NCI-H345 treated with DMSO at 0.1 percent for 48 hours (cell line): ENCODE measurements around the gene PER2.
"Not testable (repeated sequence)": the region's sequence is repeated elsewhere in the genome, so short reads cannot be mapped to it uniquely, and the experiment has no call there.

Experiments used
- DNase-seq: peaks from one replicate; lab custom pipeline; 2025; ENCODE audit not compliant: unreplicated experiment; lab: John Stamatoyannopoulos, UW

The PER2 gene

DNA sequence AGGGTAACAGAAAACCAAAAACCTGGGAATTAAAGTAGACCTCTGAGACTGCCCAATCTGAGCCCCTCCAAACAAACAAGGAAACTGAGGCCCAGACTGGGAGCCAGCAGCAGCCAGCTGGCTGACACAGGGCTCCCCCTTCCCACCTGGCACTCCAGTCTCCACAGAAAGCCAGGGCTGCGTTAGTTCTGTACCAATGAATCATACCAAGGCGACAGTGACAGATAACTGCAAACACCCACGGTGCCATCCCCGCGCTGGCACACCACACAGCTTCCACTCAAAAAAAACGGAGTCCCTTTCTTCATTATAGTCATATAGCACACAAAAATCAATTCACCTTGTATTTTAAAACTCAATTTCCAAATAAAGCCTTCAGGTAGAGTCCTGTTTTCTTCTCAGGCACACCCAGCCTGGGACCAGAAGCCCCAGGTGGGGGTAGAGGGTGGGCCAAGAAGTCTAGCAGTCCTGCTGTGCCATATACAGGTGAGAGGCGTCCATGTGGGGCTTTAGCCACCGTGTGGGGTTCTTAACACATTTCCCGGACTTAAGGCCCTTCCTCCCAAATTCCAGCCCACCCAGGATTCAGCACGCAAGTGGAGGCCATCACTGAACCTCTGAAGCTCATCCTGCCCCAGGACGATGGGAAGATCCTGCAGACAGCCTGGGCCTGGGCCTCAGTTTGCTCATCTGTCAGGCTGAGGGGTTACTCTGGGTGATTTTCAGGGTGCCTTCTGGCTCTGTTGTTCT is 1.2 kb downstream of the PER2 start:
- DNase-seq = no peak

DNA sequence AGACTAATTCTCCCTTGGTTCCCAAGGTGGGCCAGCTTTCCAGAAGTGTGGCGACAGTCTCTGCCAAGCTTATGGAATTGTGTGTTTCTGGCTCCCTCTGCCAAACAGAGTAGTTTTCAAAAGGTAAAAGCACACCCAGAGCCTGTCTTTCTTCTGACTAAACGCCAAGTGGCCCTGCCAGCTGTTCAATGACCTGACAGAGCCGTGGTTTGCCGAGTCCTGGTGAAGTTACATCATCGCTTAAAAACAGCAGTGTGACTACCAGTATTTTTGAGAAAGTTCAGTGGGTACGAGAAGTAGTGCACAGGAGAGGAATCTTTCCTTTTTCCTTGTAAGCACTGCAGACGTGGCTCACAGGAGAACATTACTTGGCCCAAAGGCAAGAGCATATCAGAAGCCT is 1.9 kb downstream of the PER2 start:
- DNase-seq = no peak

- DNase-seq = no peak
Observed at GRCh38 chr2:238286095-238286494, 2.3 kb downstream of the PER2 start.

GRCh38 chr2:238285653-238286082 is 2.7 kb downstream of the PER2 start:
- DNase-seq = no peak

DNA sequence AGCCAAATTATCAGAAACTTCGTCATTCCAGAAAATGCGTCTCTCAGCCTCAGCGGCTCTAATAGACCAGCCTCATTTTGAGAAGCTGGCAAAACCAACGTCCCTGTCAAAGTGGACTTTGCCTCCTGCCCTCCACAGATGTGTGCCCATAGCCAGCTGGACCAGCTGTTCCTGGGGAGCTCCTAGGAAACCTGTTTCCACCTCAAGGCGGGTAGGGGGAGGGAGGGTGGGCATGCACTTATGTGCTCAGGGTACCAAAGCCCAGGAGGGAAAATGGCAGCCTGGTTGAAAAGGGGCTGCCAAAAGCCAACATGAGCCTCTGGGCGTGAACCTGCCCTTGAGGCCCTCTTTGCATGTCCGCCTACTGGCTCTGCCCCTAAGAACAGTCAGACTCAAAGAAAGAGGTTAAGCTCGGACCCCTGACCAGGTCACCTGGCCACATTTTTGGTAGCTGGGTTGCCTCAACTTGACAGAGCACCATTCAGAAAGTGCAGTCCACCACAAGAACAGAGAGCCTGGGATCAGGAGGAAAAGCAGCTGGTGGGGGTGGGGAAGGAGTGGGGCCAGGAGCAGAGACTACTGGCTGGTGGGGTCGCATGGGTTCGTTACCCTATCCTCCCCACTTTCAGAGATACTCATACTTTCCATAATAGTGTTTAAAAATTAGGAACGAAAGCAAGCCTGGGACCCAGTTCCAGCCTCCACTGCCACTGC is 3.5 kb downstream of the PER2 start:
- DNase-seq = no peak

GRCh38 chr2:238282861-238283738 is 5.3 kb downstream of the PER2 start:
- DNase-seq = no peak

DNA sequence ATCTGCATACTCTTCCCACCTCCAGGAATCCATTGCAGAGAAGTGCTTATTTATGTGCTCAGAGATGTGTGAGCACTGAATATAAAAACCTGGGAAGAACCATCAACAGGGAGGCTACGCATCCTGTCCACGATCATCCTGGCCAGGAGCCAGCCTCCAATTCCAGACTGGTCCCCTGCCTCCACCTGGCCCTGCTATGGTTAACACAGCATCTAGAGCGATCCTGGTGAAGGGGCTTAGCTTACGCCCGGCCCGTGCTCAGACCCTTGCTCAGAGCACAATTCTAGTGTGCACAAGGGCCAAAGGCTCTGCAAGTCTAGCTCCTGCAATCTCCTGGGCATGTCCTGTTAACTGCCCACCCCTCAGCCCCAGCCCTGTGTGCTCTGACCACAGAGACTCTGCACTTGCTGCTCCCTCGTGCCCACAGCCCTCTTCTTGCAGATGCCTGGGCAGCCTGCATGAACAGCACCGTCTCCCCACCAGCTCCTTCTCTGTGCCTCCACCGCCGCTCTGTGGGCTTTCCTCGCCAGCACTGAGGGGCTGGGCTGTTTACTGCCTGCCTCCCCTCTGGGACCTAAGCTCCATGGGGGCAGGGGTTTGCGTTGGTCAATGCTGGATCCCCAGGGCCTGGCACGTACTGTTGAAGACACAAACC is 6.5 kb downstream of the PER2 start:
- DNase-seq = no peak

GRCh38 chr2:238280083-238280825 is 8.2 kb downstream of the PER2 start:
- DNase-seq = no peak

DNA sequence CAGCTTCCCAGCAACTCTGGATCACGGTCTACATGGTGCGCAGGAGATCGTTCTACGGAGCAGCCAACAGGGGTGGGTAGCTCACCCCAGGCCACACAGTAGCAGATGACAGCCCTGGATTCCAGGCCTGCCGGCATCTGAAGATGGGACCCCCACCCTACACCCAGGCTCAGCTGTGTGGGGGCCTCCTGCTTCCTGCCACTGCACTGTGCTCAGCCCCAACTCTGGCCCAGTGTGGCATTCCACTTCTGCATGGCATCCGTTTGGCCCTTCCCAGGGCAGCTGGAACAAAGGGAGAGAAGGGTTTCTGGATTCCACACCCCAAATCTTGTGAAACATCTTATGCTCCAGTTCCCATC is 9.1 kb downstream of the PER2 start:
- no peak for DNase-seq

DNA sequence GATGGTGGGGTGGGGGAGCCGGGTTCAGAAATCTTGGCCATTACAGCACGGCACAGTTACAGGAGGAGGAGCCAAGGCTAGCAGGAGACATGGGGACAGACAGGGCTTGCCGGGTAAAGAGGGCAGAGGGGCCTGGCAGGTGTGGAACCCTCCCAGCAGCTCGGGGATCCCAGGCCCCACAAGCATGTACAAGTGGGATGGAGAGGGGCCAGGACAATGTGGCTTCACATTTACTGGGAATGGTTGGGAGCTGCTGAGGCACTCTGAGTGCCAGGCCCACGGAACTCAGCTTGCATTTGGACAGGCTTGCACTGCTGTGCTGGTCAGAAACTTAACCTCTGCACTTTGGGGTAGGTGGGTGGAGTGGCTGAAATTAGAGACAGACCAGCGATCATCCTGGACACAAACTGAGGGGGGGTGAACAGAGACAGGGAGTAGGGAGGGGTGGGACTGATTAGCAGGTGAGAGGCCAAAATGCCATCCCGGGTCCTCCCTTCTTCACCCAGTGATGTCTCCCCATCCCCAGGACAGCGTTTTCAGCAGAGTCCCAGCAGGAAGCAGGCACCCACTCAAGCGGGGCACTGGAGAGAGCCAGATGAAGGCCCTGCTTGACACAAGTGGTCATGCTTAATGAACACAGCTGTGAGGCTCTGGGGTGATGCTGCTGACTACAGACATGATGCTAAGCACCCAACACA is 9.6 kb downstream of the PER2 start:
- no peak for DNase-seq

DNA sequence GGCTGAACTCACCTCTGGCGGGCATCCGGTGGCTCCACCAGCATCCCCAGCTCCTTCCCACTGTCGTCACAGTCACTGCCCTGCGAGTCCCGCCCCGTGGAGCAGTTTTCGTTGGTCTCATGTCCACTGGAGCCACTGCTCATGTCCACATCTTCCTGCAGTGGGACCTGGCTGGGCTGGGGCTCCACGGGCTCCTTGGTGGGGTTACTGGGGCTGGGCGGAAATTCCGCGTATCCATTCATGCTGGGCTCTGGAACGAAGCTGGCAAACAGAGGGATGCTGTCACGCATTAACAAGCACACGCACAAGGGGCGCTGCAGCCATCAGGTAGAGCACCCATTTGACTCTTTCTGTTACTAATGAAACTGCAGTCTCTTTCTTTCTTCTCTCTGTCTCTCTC is 10.7 kb downstream of the PER2 start:
- DNase-seq = no peak

DNA sequence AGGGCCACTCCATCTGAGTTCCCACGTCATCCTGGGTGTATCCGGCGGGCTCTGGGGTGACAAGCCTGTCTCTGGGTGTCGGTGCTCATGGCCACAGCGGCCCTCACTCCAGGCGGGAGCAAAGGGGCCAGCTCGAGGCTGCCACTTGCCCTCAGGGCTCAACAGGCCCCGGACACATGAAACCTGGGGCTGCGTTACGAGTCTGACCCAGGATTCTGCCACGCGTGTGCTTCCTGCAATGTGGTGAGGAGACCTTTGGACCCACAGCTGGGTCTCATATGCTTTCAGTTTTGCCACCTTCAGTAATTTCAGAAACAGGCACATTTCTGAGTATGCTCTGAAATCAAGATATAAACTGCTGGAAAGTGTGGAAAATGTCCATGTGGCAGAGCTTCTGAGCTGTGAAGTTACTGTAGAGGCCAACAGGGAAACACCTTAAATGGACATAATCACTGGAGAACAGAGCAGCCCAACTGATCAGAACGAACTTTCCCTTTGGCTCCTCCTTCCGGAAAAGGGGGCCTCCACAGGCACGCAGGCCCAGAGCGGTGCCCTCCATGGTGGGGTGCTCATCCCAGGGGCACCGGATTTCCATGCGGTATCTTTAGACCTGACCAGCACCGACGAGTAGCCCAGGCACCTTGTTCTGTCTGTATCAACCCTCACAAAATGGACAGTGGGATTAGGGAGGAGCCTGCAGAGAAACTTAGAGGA is 14.1 kb downstream of the PER2 start:
- DNase-seq = no peak

DNA sequence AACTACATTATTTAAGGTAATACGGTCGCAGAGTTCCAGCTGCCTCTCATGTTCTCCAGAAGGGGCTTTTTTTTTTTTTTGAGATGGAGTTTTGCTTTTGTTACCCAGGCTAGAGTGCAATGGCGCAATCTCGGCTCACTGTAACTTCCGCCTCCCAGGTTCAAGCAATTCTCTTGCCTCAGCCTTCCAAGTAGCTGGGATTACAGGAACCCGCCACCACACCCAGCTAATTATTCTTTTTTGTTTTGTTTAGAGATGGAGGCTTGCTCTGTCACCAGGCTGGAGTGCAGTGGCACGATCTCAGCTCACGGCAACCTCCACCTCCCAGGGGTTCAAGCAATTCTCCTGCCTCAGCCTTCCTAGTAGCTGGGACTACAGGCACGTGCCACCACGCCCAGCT is 15.0 kb downstream of the PER2 start:
- DNase-seq = not testable (repeated sequence)

DNA sequence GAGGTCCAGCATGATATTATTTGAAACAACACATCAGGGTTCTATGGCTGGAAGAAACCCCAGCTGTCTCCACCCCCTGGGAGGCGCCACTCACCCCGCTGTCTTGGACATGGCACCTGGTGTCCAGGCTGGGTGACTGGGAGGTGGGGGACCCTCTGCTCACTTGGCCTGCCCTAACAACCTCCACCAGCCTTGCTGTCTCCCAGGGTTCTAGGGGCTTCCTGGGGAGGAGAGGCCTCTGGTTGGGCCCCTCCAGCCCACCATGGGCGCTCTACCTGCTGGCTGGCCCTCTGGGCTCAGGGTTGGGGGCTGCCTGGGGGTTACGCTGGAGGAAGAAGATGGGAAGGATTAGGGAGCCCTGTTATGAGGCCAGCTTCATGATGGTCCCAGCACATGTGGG is 16.3 kb downstream of the PER2 start:
- no peak for DNase-seq

DNA sequence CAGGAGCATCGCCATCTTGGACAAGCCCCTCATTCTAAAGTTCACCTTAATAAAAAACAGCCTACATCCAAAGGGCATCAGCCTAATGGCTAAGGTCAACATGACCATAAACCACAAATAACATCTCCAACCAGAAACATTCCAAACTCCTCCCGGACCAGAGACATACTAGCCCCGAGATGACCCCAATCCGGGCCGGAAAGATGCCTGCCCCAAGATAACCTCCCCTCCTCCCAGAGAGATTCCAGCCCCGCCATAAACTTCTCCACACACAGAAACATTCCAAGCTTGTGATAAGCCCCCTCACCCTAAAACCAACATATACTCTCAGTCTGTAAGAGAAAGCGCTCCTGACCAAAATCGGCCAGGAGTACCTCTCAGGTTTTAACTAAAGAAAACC is 16.7 kb downstream of the PER2 start:
- DNase-seq = not testable (repeated sequence)

DNA sequence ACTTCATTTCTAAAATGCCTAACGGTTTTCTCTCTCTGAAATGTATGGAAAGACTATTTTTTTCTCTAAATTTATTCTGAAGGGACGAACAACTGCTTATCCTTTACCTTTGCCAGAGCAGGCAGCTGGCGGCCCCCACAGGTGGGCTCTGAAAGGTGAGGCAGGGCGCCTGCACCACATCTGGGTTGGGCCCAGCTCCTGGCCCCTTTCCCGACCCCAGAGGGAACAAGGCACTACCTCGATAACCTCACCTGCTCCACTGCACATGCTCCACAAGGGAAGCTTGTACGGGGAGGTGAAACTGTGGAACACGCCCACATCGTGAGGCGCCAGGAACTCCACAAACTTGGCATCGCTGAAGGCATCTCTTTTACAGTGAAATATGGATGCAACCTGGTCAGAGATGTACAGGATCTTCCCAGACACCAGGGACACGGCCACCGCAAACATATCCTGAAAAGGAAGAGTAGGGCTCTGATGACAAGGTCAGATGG is 17.3 kb downstream of the PER2 start:
- no peak for DNase-seq

DNA sequence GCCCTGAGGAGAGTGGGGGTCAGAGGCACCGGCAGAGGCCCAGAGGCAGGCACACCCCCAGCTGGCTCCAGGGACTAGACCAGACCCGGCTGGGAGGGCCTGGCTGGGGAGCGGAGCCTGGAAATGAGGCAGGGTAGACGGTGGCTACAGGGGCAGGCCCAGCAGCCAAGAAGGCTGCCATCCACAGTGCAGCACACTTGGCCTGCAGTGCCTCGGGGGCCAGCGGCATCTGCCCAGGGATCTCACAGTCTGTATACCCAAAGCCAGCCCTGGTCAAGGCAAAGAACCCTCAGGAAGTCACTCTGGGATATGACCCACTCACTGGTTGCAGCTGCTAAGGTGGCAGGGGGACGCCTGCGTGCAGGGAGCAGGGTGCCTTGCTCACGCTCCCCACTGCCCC is 17.8 kb downstream of the PER2 start:
- DNase-seq = no peak

- no peak for DNase-seq
Observed at GRCh38 chr2:238269741-238270140, 18.7 kb downstream of the PER2 start.
